Activated CD4-positive, alpha-beta T cell treated with anti-CD3 and anti-CD28 coated beads for 4 hours (primary cell): ENCODE measurements around the gene DLD.
"Not testable (repeated sequence)": the region's sequence is repeated elsewhere in the genome, so short reads cannot be mapped to it uniquely, and the experiment has no call there.

Source experiments
- DNase-seq, 2 donors: peaks; one replicate each; pipeline ENCODE4 v3.0.0-alpha.2; 2020

Gene DLD

DNA sequence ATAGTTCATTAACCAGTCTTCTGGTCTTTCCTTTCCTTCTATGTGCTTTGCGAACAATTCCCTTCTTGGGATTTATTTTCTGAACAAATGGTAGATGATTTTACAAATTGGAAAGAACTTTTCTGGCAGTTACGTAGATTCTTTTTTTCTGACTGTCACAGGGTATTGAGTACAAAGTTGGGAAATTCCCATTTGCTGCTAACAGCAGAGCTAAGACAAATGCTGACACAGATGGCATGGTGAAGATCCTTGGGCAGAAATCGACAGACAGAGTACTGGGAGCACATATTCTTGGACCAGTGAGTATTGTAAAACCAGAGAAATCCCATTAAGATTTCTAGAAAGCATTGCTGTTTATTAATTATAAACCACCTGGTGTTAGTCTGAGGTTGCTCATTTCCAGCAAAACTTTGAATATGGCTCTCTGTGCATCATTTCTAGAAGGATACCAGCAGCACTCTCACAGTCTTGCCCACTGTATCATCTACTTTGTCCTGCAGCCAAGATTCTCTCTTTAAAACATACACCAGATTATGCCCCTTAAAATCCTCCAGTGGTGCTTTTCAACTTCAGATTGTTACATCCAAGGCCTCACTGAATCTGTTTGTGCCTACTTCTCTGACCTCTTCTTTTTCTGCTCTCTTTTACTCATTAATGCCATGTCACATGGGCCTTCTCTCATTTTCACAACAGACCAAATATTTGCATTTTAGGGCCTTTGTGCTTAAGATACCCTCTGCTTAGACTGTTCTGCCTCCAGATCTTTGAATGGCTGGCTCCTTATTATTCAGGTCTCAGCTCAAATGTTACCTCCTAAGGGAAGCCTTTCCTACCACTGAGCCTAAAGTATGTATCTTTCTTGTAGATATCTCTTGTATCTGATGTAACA lies 27.0 kb downstream of the DLD start:
- DNase-seq: no peak

DNA sequence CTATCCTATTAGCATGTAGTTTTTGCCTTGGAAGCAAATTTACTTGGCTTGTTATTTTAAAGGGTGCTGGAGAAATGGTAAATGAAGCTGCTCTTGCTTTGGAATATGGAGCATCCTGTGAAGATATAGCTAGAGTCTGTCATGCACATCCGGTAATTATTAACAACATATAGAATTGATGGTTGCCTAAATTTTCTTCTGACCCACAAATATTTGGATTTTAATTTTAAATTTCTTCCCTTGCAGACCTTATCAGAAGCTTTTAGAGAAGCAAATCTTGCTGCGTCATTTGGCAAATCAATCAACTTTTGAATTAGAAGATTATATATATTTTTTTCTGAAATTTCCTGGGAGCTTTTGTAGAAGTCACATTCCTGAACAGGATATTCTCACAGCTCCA lies 28.0 kb downstream of the DLD start:
- DNase-seq: no peak

DNA sequence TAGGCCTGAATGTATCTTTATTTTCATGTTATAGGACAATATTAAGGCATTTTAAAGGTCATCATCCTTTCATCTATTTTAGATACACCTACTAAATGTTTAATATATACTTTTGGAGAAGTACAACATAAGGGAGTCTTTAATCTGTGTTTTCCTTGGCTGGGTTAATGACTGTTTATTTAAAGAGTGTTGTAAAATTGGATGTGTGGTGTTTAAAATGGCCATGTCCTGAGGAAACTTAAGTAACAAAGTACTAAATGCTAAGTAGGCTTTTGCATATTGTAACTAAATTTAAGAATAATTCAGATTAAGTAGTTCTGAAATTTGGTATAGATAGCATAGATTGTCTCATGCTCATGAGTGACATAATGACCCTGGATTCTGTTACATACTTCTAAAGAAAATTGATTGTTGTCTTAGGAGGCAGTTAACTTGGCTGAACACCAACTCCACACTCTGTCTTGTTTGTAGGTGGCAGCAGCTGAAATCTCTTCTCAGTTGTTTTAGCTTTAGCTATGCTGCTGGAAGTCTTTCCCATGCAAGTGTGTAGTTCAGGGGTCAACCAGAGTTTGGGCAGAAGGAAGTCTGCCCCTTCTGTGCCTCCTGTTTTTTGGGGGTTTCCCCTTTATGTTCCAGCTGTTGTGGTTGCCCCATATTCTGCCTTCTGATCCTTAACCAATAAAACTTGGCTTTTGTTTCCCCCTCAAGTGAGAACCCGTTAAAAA lies 29.2 kb downstream of the DLD start:
- DNase-seq: no peak

- not testable (repeated sequence) for DNase-seq
Observed at GRCh38 chr7:107921826-107922225, 30.8 kb downstream of the DLD start.

- DNase-seq: no peak
Observed at GRCh38 chr7:107922886-107923285, 31.9 kb downstream of the DLD start.

DNA sequence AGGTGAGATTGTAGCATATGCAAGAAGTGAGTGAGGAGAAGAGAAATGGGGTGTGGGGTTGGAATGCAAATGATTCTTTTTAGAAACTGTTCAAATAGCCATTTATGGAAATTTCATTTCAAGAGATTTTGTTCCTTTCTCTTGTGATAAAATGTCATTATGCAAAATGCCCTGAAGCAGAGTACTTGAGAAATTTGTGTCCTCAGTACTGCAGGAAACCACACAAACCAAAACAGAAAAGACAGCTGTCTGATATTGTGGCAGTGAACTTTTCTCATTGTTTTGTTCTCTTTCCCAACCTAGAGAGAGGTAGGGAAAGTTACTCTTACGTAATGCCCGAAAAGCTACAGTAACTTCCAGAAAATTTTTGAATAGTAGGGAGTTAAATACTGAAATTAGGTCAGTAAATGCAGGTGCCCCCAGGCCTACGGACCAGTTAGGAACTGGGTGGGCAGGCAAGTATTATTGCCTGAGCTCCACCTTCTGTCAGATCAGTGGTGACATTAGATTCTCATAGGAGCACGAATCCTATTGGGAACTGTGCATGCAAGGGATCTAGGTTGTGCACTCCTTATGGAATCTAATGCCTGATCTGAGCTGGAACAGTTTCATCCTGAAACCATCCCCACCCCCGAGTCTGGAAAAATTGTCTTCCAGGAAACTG lies 34.0 kb downstream of the DLD start:
- no peak for DNase-seq

DNA sequence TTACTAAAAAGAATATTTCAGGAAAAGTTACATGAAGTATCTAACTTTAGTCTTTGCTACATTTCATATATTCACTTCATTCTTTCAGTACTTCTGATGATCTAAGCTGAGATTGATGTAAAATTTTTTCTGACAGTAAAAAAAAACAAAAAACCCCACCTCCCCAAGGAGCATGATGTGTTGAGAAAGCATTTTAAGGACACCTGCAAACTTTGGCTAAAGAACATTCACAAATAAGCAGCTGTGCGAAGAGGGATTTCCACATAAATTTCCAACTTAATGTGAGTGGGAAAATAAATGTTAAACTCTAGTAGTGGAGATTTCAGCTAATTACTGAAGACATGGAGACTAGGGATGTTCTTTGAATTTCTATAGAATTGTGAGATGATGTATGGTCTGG lies 35.5 kb downstream of the DLD start:
- no peak for DNase-seq

DNA sequence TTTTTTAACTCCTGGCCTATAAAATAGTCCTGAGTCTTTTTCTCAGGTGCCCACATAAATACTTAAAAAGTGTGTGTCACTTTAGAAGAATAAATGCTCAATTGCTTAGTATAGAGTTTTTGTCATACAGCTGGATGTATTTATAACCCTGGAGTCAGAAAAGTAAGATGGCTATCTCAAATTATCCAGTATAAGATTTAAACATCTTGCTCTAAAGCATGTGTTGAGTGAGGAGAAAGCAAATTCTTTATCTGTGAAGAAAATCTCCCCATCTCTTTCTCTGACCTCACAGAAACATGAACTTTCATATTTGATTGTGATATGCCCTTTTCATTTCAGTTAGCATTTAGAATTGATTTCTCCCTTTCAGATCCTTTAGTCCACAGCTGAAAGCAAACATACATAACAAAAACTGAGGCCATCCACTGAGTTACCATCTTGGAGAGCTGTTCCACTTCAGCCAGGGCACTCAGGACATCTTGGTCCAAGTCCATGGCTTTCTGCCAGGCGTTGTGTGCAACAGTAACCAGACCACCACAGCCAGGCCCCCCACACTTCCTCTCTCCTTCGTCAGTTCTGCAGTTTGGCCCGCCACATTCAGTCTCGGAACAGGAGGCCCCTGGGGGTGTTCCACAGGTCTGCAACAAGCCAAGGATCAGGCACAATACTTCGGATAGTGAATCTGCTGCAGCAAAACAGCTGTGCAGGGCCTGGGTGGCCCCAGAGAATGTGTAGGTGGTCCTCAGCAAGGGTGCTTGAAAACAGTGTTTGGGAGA lies 40.9 kb downstream of the DLD start:
- DNase-seq: no peak

DNA sequence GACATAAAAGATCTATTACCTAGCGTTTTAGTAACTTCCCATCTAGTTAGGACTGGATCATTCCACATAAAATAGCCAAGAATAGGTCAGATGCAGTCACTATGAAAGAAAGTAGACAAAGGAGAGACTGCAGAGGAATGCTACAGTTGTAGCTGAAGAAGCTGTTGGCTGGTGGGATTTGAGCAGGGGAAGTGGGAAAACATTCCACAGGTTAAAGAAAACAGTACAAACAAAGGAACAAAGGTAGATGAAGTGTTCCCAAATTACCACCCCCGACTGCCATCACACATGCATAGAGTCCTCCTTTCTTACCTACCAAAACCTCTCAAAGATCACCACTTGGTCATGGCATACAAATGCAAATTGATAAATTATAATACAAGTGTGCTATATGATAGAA lies 41.8 kb downstream of the DLD start:
- no peak for DNase-seq

GRCh38 chr7:107933386-107934013 lies 42.5 kb downstream of the DLD start:
- DNase-seq: no peak

DNA sequence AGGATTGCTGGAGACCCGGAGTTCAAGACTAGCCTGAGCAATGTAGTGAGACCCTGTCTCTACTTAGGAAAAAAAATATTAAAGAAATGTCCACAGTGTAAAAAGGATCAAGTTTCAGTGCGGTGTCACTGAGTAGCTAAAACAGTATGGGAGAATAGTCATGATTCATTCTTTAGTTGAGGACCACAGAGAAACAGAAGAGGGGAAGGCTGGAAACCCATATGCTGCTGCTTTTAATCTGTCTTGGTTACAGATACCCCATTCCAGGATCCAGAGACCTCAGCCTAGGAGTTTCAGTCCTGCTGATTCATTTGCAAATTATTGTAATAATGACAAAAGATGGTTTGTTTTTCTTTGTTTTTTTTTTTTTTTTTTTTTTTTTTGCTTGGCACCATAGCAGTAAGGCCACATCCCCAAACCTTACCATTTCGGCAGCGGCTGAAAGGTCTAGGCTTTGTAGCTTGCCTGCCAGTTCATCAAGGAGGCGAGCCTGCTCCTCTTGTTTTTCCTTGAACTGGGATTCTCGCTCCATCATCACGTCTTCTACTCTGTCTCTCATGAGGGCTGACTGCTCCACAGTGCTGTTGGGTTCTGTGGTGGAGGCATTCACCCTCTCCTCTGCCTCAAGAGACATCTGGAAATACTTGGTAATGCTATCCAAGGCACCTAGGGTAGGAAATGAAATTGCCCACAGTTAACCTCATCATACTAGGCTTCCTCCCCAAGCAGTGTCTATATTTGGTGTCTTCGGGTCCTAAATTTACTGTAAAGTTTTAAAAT lies 44.2 kb downstream of the DLD start:
- no peak for DNase-seq

DNA sequence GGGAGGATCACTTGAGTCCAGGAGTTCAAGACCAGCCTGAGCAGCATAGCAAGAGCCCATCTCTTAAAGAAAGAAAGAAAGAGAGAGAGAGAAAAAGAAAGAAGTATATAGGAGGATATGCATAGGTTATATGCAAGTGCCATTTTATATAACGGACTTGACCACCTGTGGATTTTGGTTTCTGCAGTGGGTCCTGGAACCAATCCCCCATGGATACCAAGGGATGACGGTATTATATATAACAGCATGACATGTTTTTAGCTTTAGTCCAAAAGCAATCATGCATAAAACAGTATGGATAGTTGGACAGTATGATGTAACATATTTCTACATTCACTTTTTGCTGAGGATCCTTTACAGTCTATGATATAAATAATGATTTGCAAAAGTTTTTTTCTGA lies 45.3 kb downstream of the DLD start:
- DNase-seq: no peak

DNA sequence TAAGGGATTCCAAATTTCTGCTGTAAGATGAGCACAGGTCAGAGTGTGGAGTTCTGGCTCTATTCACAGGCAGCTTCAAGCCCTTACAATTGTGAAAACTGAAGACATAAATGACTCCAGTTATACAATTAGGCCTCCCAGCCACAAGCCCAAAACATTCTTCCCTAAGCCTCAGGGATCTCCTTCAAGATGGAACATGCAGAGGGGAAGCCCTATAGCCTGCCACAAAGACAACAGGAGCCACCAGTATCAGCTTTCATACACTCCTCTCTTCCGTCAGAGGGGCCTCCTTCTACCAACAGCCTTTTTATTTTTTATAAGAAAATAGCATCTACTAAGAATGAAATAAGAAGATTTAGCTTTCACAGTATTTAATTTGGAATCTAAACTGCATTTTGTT lies 46.5 kb downstream of the DLD start:
- DNase-seq: no peak

DNA sequence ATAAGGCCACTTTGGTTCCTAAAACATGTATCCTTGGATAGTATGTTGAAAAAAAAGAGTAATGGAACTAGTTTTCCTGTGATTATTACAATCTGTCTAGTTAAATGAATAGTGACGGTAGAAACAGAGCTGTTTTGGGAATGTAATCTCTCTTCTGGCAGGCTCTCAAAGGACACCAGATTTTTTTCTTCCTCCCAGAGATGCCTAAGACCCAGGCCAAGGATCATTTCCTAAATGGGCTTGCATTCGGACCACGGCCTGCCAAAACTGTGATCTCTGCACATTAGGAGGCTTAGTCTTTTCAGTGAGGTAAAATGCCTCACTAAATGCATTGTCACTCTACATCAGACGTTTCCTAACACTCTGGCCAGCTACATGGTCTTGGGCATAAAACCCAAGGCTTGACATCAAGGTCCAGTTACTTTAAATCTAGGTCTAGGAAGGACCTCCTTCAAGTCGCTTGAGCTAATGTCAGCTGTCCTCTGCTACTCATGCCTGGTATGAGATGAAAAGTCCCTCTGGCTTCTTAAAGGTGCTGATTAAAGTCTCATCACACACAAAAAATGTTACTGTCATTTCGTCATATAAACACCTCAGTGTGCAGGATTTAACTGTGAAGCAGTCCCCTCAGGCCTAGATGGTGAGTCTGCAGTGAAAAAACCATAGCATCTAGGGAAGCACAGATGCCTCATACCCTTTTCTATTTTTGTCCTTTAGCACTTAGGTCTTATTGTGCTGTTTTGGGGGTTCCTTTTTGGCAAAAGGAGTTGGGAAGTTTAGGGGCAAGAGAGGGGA lies 47.7 kb downstream of the DLD start:
- no peak for DNase-seq

- no peak for DNase-seq
Observed at GRCh38 chr7:107939573-107940489, 48.8 kb downstream of the DLD start.

GRCh38 chr7:107940951-107941350 lies 50.0 kb downstream of the DLD start:
- DNase-seq: no peak

DNA sequence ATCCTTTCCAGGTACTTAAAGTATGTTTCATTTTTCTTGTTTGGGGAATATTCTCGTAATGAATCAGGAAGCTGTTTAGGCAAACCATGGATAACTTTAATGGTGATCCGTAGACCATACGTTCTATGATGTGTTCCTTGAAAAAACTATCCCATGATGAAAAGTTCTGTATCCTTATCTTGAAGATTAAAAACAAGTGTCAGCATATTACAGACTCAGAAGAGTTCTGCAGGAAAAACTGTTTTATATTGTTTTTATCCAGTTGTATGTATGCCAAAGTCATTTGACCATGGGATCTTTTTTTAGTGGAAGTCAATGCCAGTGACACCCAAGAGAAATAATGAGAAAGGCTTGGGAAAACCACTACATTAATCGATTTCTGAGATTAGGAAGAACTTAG lies 52.0 kb downstream of the DLD start:
- no peak for DNase-seq

DNA sequence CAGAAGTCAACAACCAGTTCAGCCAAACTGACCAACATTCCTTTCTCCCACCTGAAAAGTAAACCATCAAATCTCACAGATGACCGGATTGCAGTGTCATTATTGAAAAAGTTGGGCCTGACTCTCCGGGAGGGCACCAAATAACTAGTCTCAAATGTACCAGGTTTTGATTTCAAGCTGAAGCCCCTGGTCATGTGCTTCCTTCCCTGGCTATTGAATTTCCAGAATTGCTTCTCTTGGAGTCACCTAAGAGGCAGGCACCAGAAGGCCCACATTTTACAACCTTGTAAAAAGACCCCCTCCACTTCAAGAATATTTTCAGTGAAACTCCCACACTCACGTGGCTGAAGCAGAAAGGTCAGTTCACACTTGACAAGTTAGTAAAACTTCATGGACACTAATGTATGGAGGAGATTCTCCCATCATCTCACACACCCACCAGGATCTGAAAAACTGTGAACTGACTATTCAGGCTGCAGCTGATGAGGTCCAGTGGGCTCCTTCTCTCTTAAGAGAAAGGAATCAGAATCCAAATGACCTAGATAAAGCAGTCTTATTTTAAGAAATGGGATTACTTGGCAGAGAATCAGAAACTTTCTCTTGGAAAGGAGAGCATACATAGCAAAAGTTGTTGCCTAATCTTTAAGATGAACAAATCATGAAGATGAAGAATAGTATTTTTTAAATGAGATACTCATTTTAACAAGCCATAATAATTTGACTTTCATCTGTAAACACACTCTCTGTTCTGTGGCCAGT lies 53.6 kb downstream of the DLD start:
- no peak for DNase-seq

GRCh38 chr7:107945332-107945731 lies 54.3 kb downstream of the DLD start:
- no peak for DNase-seq
